MCF 10A (cell line): Measurements from ENCODE around the gene CPA1. TPM values are rescaled to one million over a fixed set of nuclear protein-coding genes. Genes with fewer than 3 reads are reported as not detected.

ENCODE experiments used
- BruUV-seq: library from RNA; stranded (reverse); fragments of 400-500 nt; replicated peaks from 2 replicates; lab custom pipeline; 2021; lab: Mats Ljungman, UMichigan
- CTCF ChIA-PET: fragments of 300-600 bp; sonication (Branson Sonifier 250); formaldehyde crosslinking; extraction: SDS; loops from one replicate; lab custom pipeline; 2021; ENCODE audit warnings: antibody characterized with exemption, inconsistent platforms; lab: Yijun Ruan, JAX
- POLR2A ChIA-PET: fragments of 300-600, 350-650 bp; sonication (Branson Sonifier 250); formaldehyde crosslinking; extraction: SDS; loops from one replicate; lab custom pipeline; 2020; ENCODE audit warnings: antibody characterized with exemption, inconsistent platforms; lab: Yijun Ruan, JAX
- DNase-seq: peaks from one replicate; pipeline ENCODE4 v3.0.0-alpha.2; 2018; ENCODE audit not compliant: unreplicated experiment
- H3K27ac Mint-ChIP-seq: one replicate; pipeline ENCODE4 v1.8.0; 2022; ENCODE audit warnings: mild to moderate bottlenecking, low read depth, mixed read lengths; ENCODE audit not compliant: unreplicated experiment
- H3K27me3 Mint-ChIP-seq: one replicate; pipeline ENCODE4 v1.8.0; 2022; ENCODE audit warnings: mixed read lengths; ENCODE audit not compliant: insufficient read depth, unreplicated experiment
- H3K36me3 Mint-ChIP-seq: one replicate; pipeline ENCODE4 v1.8.0; 2022; ENCODE audit warnings: mild to moderate bottlenecking, moderate library complexity, mixed read lengths; ENCODE audit not compliant: insufficient read depth, unreplicated experiment
- H3K4me1 Mint-ChIP-seq: one replicate; pipeline ENCODE4 v1.8.0; 2022; ENCODE audit warnings: mixed read lengths; ENCODE audit not compliant: insufficient read depth, unreplicated experiment
- H3K4me3 Mint-ChIP-seq: one replicate; pipeline ENCODE4 v1.8.0; 2022; ENCODE audit warnings: mild to moderate bottlenecking, moderate library complexity, mixed read lengths; ENCODE audit not compliant: unreplicated experiment
- H3K9me3 Mint-ChIP-seq: one replicate; pipeline ENCODE4 v1.8.0; 2022; ENCODE audit warnings: mixed read lengths; ENCODE audit not compliant: unreplicated experiment
- CTCF ChIP-seq: fragments of 200-600 bp; IDR thresholded peaks from one replicate; pipeline ENCODE4 v1.8.0; 2022; ENCODE audit warnings: antibody characterized with exemption, mild to moderate bottlenecking; ENCODE audit not compliant: unreplicated experiment
- intact Hi-C: fragments of 100-400 bp; cut with micrococcal nuclease; formaldehyde crosslinking; loops from 2 replicates; pipeline ENCODE4 v1.14.1; 2022
- total RNA-seq: library from RNA; stranded (reverse); gene quantifications from 2 replicates; pipeline ENCODE4 v1.2.3, GENCODE V29; 2022

Gene CPA1
- total RNA-seq, 1 experiment from 2014 or later = not detected

- intact Hi-C loops = no loop called here
- no peak overlapping the region for H3K27ac Mint-ChIP-seq
- H3K36me3 Mint-ChIP-seq = peaks cover 18% of the 10 kb centered on the region
- no peaks in the 10 kb centered on the region for H3K27me3 Mint-ChIP-seq
- no peaks in the 10 kb centered on the region for H3K9me3 Mint-ChIP-seq
- BruUV-seq = no TSS peak
- no peak overlapping the region for H3K4me3 Mint-ChIP-seq
- POLR2A ChIA-PET = no interaction called here
- no peaks in the 10 kb centered on the region for H3K4me1 Mint-ChIP-seq
- TF ChIP-seq CTCF = no peak
- CTCF ChIA-PET = no interaction called here
- no peak for DNase-seq
Observed at GRCh38 chr7:130398526-130399090, 18.3 kb downstream of the CPA1 start.

GRCh38 chr7:130400120-130400572 lies 19.9 kb downstream of the CPA1 start:
- DNase-seq = no peak
- intact Hi-C loops = no loop called here
- Mint-ChIP-seq H3K27me3 (no peaks in the 10 kb centered on the region), H3K27ac (no peak overlapping the region), H3K4me1 (no peaks in the 10 kb centered on the region), H3K9me3 (no peaks in the 10 kb centered on the region), H3K36me3 (peaks cover 24% of the 10 kb centered on the region), H3K4me3 (no peak overlapping the region)
- POLR2A ChIA-PET = no interaction called here
- CTCF ChIA-PET = interaction anchor here (0.6 kb wide), 1 partner anchor 21 kb away, joined by 3 read pairs; no protein-coding TSS in a partner anchor
- no peak for TF ChIP-seq CTCF
- no TSS peak for BruUV-seq

- intact Hi-C loops = no loop called here
- H3K27ac Mint-ChIP-seq = no peak overlapping the region
- TF ChIP-seq CTCF = no peak
- H3K4me1 Mint-ChIP-seq = no peaks in the 10 kb centered on the region
- H3K9me3 Mint-ChIP-seq = no peaks in the 10 kb centered on the region
- no peaks in the 10 kb centered on the region for H3K27me3 Mint-ChIP-seq
- BruUV-seq = no TSS peak
- H3K4me3 Mint-ChIP-seq = no peak overlapping the region
- peaks cover 24% of the 10 kb centered on the region for H3K36me3 Mint-ChIP-seq
- ChIA-PET CTCF (interaction anchor here (0.6 kb wide), 1 partner anchor 9 kb away, joined by 3 read pairs; no protein-coding TSS in a partner anchor), POLR2A (no interaction called here)
- no peak for DNase-seq
Observed at GRCh38 chr7:130401101-130401500, 20.8 kb downstream of the CPA1 start.

GRCh38 chr7:130401578-130401977 lies 21.3 kb downstream of the CPA1 start:
- TF ChIP-seq CTCF = no peak
- Mint-ChIP-seq H3K36me3 (peaks cover 24% of the 10 kb centered on the region), H3K27me3 (no peaks in the 10 kb centered on the region), H3K9me3 (no peaks in the 10 kb centered on the region), H3K27ac (no peak overlapping the region), H3K4me3 (no peak overlapping the region), H3K4me1 (no peaks in the 10 kb centered on the region)
- BruUV-seq = no TSS peak
- ChIA-PET CTCF (no interaction called here), POLR2A (no interaction called here)
- intact Hi-C loops = no loop called here
- DNase-seq = no peak
